ENCODE data around the gene AAK1. TPM values are rescaled to one million over a fixed set of nuclear protein-coding genes. Genes with fewer than 3 reads are reported as not detected.

AAK1 gene
- total and polyA plus RNA-seq, 4 experiments from 2014 or later: 27.6 to 225 (median 175) TPM

- ChIA-PET CTCF (ENCODE audit: partially characterized antibody) (interaction anchor here (0.7 to 7.3 kb wide), 10 partner anchors 33 to 86 kb away, joined by 3 to 95 read pairs (median 10); no protein-coding TSS in a partner anchor), POLR2A (ENCODE audit: partially characterized antibody) (interaction anchor here (0.7 to 9.5 kb wide), 13 partner anchors 19 to 478 kb away, joined by 3 to 217 read pairs (median 39); partner anchors contain the start of genes MXD1 and NFU1)
- DNase-seq: peak in 1 of 5 donors; percentile 33
- Histone ChIP-seq H3K36me3 (ENCODE audit: insufficient read depth, low read length) (no peaks in the 10 kb centered on the region), H3K27me3 (ENCODE audit: insufficient read depth, low read length) (no peaks in the 10 kb centered on the region), H3K4me3 (ENCODE audit: low read length in 2 of 2) (peak overlapping the region in 1 of 2 donors; percentile 13), H3K9me3 (ENCODE audit: control insufficient read depth in 1 of 2, low read length in 2 of 2) (no peaks in the 10 kb centered on the region), H3K27ac (ENCODE audit: low read depth, low read length) (peak overlapping the region; percentile 80), H3K4me1 (ENCODE audit: insufficient read depth, low read length) (peaks cover 71% of the 10 kb centered on the region)
- H3K27ac Mint-ChIP-seq: peak overlapping the region; percentile 93 to 99 (median 94)
- H3K27me3 Mint-ChIP-seq: no peaks in the 10 kb centered on the region
- peaks cover 43 to 71% (median 53%) of the 10 kb centered on the region in 4 donors for H3K4me1 Mint-ChIP-seq
- intact Hi-C loops (cut with micrococcal nuclease): loop anchor here (10.0 kb wide), 1 partner anchor 262 kb away; the partner anchor contains the start of gene GFPT1
- peaks cover 2 to 26% of the 10 kb centered on the region in 2 donors for H3K36me3 Mint-ChIP-seq
- no peaks in the 10 kb centered on the region for H3K9me3 Mint-ChIP-seq
- H3K4me3 Mint-ChIP-seq: peak overlapping the region in 7 of 8 donors; percentile 41 to 95 (median 87)
Measured at GRCh38 chr2:69646714-69647113, 3.2 kb upstream of the AAK1 start.

DNA sequence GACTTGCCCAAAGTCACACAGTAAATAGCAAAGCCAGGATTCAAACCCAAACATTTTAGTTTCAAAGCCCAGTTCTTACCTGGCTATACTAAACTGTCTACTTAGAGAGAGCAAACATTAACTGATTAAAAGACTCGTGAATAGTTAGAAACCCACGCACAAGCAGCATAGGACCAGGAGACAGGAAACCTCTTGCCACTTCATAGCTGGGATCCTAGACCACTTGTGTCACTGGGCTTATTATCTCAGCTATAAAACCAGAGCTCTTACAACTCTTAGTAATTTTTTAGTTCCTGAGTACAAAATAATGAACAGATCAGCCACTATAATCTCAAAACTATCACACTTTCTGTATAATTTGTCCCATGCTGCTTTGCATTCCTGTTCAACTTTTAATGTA is 2.4 kb upstream of the AAK1 start:
- peak; percentile 51 to 63 (median 58) for DNase-seq
- Histone ChIP-seq H3K4me3 (ENCODE audit: low read length in 2 of 2) (peak overlapping the region; percentile 4 to 95), H3K27me3 (ENCODE audit: insufficient read depth, low read length) (no peaks in the 10 kb centered on the region), H3K9me3 (ENCODE audit: control insufficient read depth in 1 of 2, low read length in 2 of 2) (no peaks in the 10 kb centered on the region), H3K4me1 (ENCODE audit: insufficient read depth, low read length) (peaks cover 68% of the 10 kb centered on the region), H3K36me3 (ENCODE audit: insufficient read depth, low read length) (no peaks in the 10 kb centered on the region), H3K27ac (ENCODE audit: low read depth, low read length) (peak overlapping the region; percentile 80)
- Mint-ChIP-seq H3K27ac (peak overlapping the region; percentile 93 to 99 (median 94)), H3K27me3 (no peaks in the 10 kb centered on the region), H3K9me3 (no peaks in the 10 kb centered on the region), H3K4me3 (peak overlapping the region; percentile 11 to 97 (median 90)), H3K36me3 (peaks cover 8 to 31% of the 10 kb centered on the region in 2 donors), H3K4me1 (peaks cover 40 to 66% (median 52%) of the 10 kb centered on the region in 4 donors)
- CTCF ChIA-PET (ENCODE audit: partially characterized antibody): interaction anchor here (0.7 to 7.3 kb wide), 17 partner anchors 18 to 209 kb away, joined by 3 to 95 read pairs (median 9); partner anchors contain the start of gene NFU1
- intact Hi-C loops (cut with micrococcal nuclease): loop anchor here (2.0 to 10.0 kb wide), 4 partner anchors 17 to 261 kb away; partner anchors contain the start of gene GFPT1
- POLR2A ChIA-PET (ENCODE audit: partially characterized antibody): interaction anchor here (1.3 to 9.5 kb wide), 29 partner anchors 9 to 487 kb away, joined by 3 to 217 read pairs (median 9); partner anchors contain the start of genes ANXA4, GMCL1, MXD1 and NFU1

GRCh38 chr2:69645031-69645431 is 1.5 kb upstream of the AAK1 start:
- H3K4me3 Mint-ChIP-seq: peak overlapping the region; percentile 84 to 98 (median 92)
- H3K9me3 Mint-ChIP-seq: no peaks in the 10 kb centered on the region
- no peaks in the 10 kb centered on the region for H3K27me3 ChIP-seq (ENCODE audit: insufficient read depth, low read length)
- H3K36me3 ChIP-seq (ENCODE audit: insufficient read depth, low read length): no peaks in the 10 kb centered on the region
- POLR2A ChIA-PET (ENCODE audit: partially characterized antibody): interaction anchor here (0.8 to 9.5 kb wide), 35 partner anchors 10 to 488 kb away, joined by 3 to 217 read pairs (median 8); partner anchors contain the start of genes ANXA4, GMCL1, MXD1 and NFU1
- peak; percentile 70 to 78 (median 75) for DNase-seq
- H3K36me3 Mint-ChIP-seq: peaks cover 16 to 39% of the 10 kb centered on the region in 2 donors
- no peaks in the 10 kb centered on the region for H3K27me3 Mint-ChIP-seq
- H3K4me3 ChIP-seq (ENCODE audit: low read length in 2 of 2): peak overlapping the region; percentile 91 to 95
- H3K27ac ChIP-seq (ENCODE audit: low read depth, low read length): peak overlapping the region; percentile 80
- no peaks in the 10 kb centered on the region for H3K9me3 ChIP-seq (ENCODE audit: control insufficient read depth in 1 of 2, low read length in 2 of 2)
- H3K27ac Mint-ChIP-seq: peak overlapping the region; percentile 93 to 99 (median 94)
- H3K4me1 ChIP-seq (ENCODE audit: insufficient read depth, low read length): peaks cover 68% of the 10 kb centered on the region
- peaks cover 42 to 66% (median 52%) of the 10 kb centered on the region in 4 donors for H3K4me1 Mint-ChIP-seq
- CTCF ChIA-PET (ENCODE audit: partially characterized antibody): interaction anchor here (0.8 to 7.3 kb wide), 20 partner anchors 14 to 208 kb away, joined by 3 to 95 read pairs (median 6); partner anchors contain the start of gene NFU1
- intact Hi-C loops (cut with micrococcal nuclease): loop anchor here (2.0 to 10.0 kb wide), 4 partner anchors 16 to 260 kb away; partner anchors contain the start of gene GFPT1

DNA sequence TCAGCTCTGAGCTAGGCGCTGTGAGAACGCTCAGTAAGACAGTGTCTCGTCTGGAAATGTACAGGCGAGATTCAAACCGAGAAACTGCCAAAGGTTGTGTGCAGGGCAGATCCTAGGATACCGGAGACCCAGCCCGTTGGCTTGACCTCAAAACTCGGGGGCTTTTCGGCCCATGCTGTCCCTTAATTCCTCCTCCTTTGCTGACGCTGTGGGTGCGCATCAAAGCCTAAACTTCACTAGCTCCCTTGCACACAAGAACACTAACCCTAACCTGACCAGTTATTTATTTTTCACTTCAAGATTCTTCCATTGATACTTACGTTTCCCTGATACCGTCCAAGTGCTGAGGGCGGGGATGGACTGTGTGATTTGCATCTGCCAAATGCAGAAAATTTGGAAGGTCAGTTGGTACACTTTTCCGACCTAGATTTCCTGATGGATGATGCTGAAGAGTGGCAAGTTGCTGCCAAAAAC is 1.0 kb upstream of the AAK1 start:
- peak overlapping the region; percentile 93 to 99 (median 94) for H3K27ac Mint-ChIP-seq
- Histone ChIP-seq H3K4me1 (ENCODE audit: insufficient read depth, low read length) (peaks cover 68% of the 10 kb centered on the region), H3K9me3 (ENCODE audit: control insufficient read depth in 1 of 2, low read length in 2 of 2) (no peaks in the 10 kb centered on the region), H3K36me3 (ENCODE audit: insufficient read depth, low read length) (no peaks in the 10 kb centered on the region), H3K27me3 (ENCODE audit: insufficient read depth, low read length) (no peaks in the 10 kb centered on the region), H3K27ac (ENCODE audit: low read depth, low read length) (peak overlapping the region; percentile 80), H3K4me3 (ENCODE audit: low read length in 2 of 2) (peak overlapping the region; percentile 91 to 95)
- DNase-seq: no peak
- peaks cover 46 to 69% (median 55%) of the 10 kb centered on the region in 4 donors for H3K4me1 Mint-ChIP-seq
- CTCF ChIA-PET (ENCODE audit: partially characterized antibody): interaction anchor here (0.9 to 7.3 kb wide), 21 partner anchors 14 to 207 kb away, joined by 3 to 95 read pairs (median 5); partner anchors contain the start of gene NFU1
- peak overlapping the region; percentile 84 to 98 (median 92) for H3K4me3 Mint-ChIP-seq
- H3K9me3 Mint-ChIP-seq: no peaks in the 10 kb centered on the region
- intact Hi-C loops (cut with micrococcal nuclease): loop anchor here (1.0 to 10.0 kb wide), 7 partner anchors 16 to 260 kb away; partner anchors contain the start of genes GFPT1, GMCL1 and NFU1
- H3K36me3 Mint-ChIP-seq: peaks cover 19 to 42% of the 10 kb centered on the region in 2 donors
- POLR2A ChIA-PET (ENCODE audit: partially characterized antibody): interaction anchor here (0.8 to 9.5 kb wide), 49 partner anchors 8 to 923 kb away, joined by 3 to 217 read pairs (median 7); partner anchors contain the start of genes ANXA4, C2orf42, GMCL1 and MXD1
- H3K27me3 Mint-ChIP-seq: no peaks in the 10 kb centered on the region

- POLR2A ChIA-PET (ENCODE audit: partially characterized antibody): interaction anchor here (0.7 to 9.5 kb wide), 33 partner anchors 8 to 548 kb away, joined by 3 to 217 read pairs (median 8); partner anchors contain the start of genes C2orf42 and NFU1
Measured at GRCh38 chr2:69642709-69643601, 584 bp downstream of the AAK1 start.

More at GRCh38 chr2:69642709-69643601, 584 bp downstream of the AAK1 start:
- H3K27ac Mint-ChIP-seq: peak overlapping the region; percentile 94 to 99 (median 97)
- H3K4me3 Mint-ChIP-seq: peak overlapping the region; percentile 92 to 99 (median 98)
- Histone ChIP-seq H3K27me3 (ENCODE audit: insufficient read depth, low read length) (no peaks in the 10 kb centered on the region), H3K27ac (ENCODE audit: low read depth, low read length) (peak overlapping the region; percentile 80), H3K9me3 (ENCODE audit: control insufficient read depth in 1 of 2, low read length in 2 of 2) (no peaks in the 10 kb centered on the region), H3K36me3 (ENCODE audit: insufficient read depth, low read length) (peaks cover 6% of the 10 kb centered on the region), H3K4me1 (ENCODE audit: insufficient read depth, low read length) (peaks cover 70% of the 10 kb centered on the region), H3K4me3 (ENCODE audit: low read length in 2 of 2) (peak overlapping the region; percentile 91 to 95)
- peaks cover 57 to 74% (median 65%) of the 10 kb centered on the region in 4 donors for H3K4me1 Mint-ChIP-seq
- peaks cover 32 to 55% of the 10 kb centered on the region in 2 donors for H3K36me3 Mint-ChIP-seq
- H3K9me3 Mint-ChIP-seq: no peaks in the 10 kb centered on the region
- DNase-seq: peak; percentile 50 to 79 (median 58)
- intact Hi-C loops (cut with micrococcal nuclease): loop anchor here (1.0 to 10.0 kb wide), 2 partner anchors 71 to 258 kb away; partner anchors contain the start of gene GFPT1
- no peaks in the 10 kb centered on the region for H3K27me3 Mint-ChIP-seq
- CTCF ChIA-PET (ENCODE audit: partially characterized antibody): interaction anchor here (3.2 to 7.3 kb wide), 4 partner anchors 15 to 78 kb away, joined by 14 to 95 read pairs (median 32); no protein-coding TSS in a partner anchor
